Activated CD8-positive, alpha-beta T cell treated with anti-CD3 and anti-CD28 coated beads for 36 hours (primary cell): ENCODE measurements around the gene CIAO3. TPM values are rescaled to one million over a fixed set of nuclear protein-coding genes. Genes with fewer than 3 reads are reported as not detected.

Experiments used
- ATAC-seq: fragments of 200-7000 bp; cut with Tn5 transposase; one replicate; pipeline ENCODE4 v1.10.0; 2021; ENCODE audit warnings: mild to moderate bottlenecking, moderate library complexity
- CTCF ChIA-PET: fragments of 350-600 bp; sonication (Branson Sonifier 250); formaldehyde crosslinking; loops from one replicate; lab custom pipeline; 2021; ENCODE audit warnings: antibody characterized with exemption; lab: Charles Lee
- POLR2A ChIA-PET: fragments of 350-600 bp; sonication (Branson Sonifier 250); formaldehyde crosslinking; loops from one replicate; lab custom pipeline; 2021; ENCODE audit warnings: antibody characterized with exemption; lab: Charles Lee
- DNase-seq: peaks from one replicate; pipeline ENCODE4 v3.0.0-alpha.2; 2020
- H3K27ac Mint-ChIP-seq: one replicate; pipeline ENCODE4 v1.8.0; 2021; ENCODE audit warnings: mild to moderate bottlenecking, mixed read lengths
- H3K27me3 Mint-ChIP-seq: one replicate; pipeline ENCODE4 v1.8.0; 2021; ENCODE audit warnings: mixed read lengths
- H3K36me3 Mint-ChIP-seq: one replicate; pipeline ENCODE4 v1.8.0; 2021; ENCODE audit warnings: low read depth, mixed read lengths
- H3K4me1 Mint-ChIP-seq: one replicate; pipeline ENCODE4 v1.8.0; 2021; ENCODE audit warnings: low read depth, mixed read lengths
- H3K4me3 Mint-ChIP-seq: one replicate; pipeline ENCODE4 v1.8.0; 2021; ENCODE audit warnings: mild to moderate bottlenecking, moderate library complexity, mixed read lengths
- H3K9me3 Mint-ChIP-seq: one replicate; pipeline ENCODE4 v1.8.0; 2021; ENCODE audit warnings: mixed read lengths
- CTCF ChIP-seq: fragments of 200-600 bp; IDR thresholded peaks from one replicate; pipeline ENCODE4 v1.8.0; 2022; ENCODE audit warnings: antibody characterized with exemption, mild to moderate bottlenecking
- intact Hi-C: fragments of 100-400 bp; cut with micrococcal nuclease; formaldehyde crosslinking; loops from one replicate; pipeline ENCODE4 v1.10.0; 2022
- total RNA-seq, 2 experiments: library from RNA; stranded (reverse); gene quantifications; one replicate each; pipeline ENCODE4 v1.2.3, GENCODE V29; 2021

The CIAO3 gene
- total RNA-seq, 2 experiments from 2014 or later, result 21.3 to 25.0 TPM

GRCh38 chr16:724188-725040 lies 16.4 kb downstream of the CIAO3 start:
- TF ChIP-seq CTCF, result no peak
- ChIA-PET CTCF (interaction anchor here (0.7 to 19.6 kb wide), 4 partner anchors 12 to 61 kb away, joined by 3 to 207 read pairs (median 8); partner anchors contain the start of genes CIAO3 and METRN), POLR2A (interaction anchor here (0.6 to 8.1 kb wide), 9 partner anchors 9 to 87 kb away, joined by 3 to 84 read pairs (median 4); partner anchors contain the start of genes CIAO3, JMJD8 and METRN)
- Mint-ChIP-seq H3K4me1 (peaks cover 12% of the 10 kb centered on the region), H3K4me3 (no peak overlapping the region), H3K27me3 (no peaks in the 10 kb centered on the region), H3K9me3 (no peaks in the 10 kb centered on the region), H3K27ac (no peak overlapping the region), H3K36me3 (no peaks in the 10 kb centered on the region)
- ATAC-seq, result no peak
- intact Hi-C loops, result no loop called here
- DNase-seq, result peak; percentile 35

- Mint-ChIP-seq H3K27me3 (no peaks in the 10 kb centered on the region), H3K9me3 (no peaks in the 10 kb centered on the region), H3K4me3 (no peak overlapping the region), H3K36me3 (no peaks in the 10 kb centered on the region), H3K27ac (no peak overlapping the region), H3K4me1 (peaks cover 19% of the 10 kb centered on the region)
- ChIA-PET POLR2A (interaction anchor here (0.8 to 8.1 kb wide), 6 partner anchors 11 to 40 kb away, joined by 3 to 84 read pairs (median 3); partner anchors contain the start of genes CIAO3 and JMJD8), CTCF (interaction anchor here (2.6 to 19.6 kb wide), 4 partner anchors 9 to 62 kb away, joined by 6 to 207 read pairs (median 12); partner anchors contain the start of genes CIAO3 and METRN)
- ATAC-seq (no peak), DNase-seq (no peak)
- TF ChIP-seq CTCF, result no peak
- intact Hi-C loops, result no loop called here
These were observed 17.1 kb downstream of the CIAO3 start for GRCh38 chr16:723695-724094.

GRCh38 chr16:722835-723633 lies 17.8 kb downstream of the CIAO3 start:
- H3K27me3 Mint-ChIP-seq, result no peaks in the 10 kb centered on the region
- peak overlapping the region; percentile 64 for H3K4me3 Mint-ChIP-seq
- no peak overlapping the region for H3K27ac Mint-ChIP-seq
- no peaks in the 10 kb centered on the region for H3K9me3 Mint-ChIP-seq
- no peaks in the 10 kb centered on the region for H3K36me3 Mint-ChIP-seq
- POLR2A ChIA-PET, result interaction anchor here (0.7 to 8.1 kb wide), 6 partner anchors 11 to 81 kb away, joined by 3 to 84 read pairs (median 3); partner anchors contain the start of gene CIAO3
- no peak for DNase-seq
- intact Hi-C loops, result no loop called here
- CTCF ChIA-PET, result interaction anchor here (1.3 to 19.6 kb wide), 5 partner anchors 10 to 19 kb away, joined by 3 to 207 read pairs (median 15); partner anchors contain the start of genes CIAO3 and METRN
- H3K4me1 Mint-ChIP-seq, result peaks cover 22% of the 10 kb centered on the region
- no peak for ATAC-seq
- TF ChIP-seq CTCF, result no peak

GRCh38 chr16:721765-722540 lies 18.8 kb downstream of the CIAO3 start:
- Mint-ChIP-seq H3K27ac (no peak overlapping the region), H3K4me3 (peak overlapping the region; percentile 64), H3K4me1 (peaks cover 22% of the 10 kb centered on the region), H3K36me3 (no peaks in the 10 kb centered on the region), H3K27me3 (no peaks in the 10 kb centered on the region), H3K9me3 (no peaks in the 10 kb centered on the region)
- ATAC-seq, result no peak
- ChIA-PET CTCF (interaction anchor here (0.8 to 19.6 kb wide), 8 partner anchors 8 to 82 kb away, joined by 3 to 207 read pairs (median 6); partner anchors contain the start of genes CIAO3 and METRN), POLR2A (interaction anchor here (0.7 to 8.1 kb wide), 6 partner anchors 8 to 80 kb away, joined by 3 to 84 read pairs (median 8); partner anchors contain the start of gene CIAO3)
- TF ChIP-seq CTCF, result no peak
- intact Hi-C loops, result no loop called here
- DNase-seq, result peak; percentile 37
